H1 (cell line): Measurements from ENCODE around the gene BTN1A1. TPM values are rescaled to one million over a fixed set of nuclear protein-coding genes. Genes with fewer than 3 reads are reported as not detected.

Source experiments
- BACH1 ChIP-seq: IDR thresholded peaks from 2 replicates; pipeline ENCODE4 v1.6.1; 2012; ENCODE audit warnings: low read length, improper control_type of control experiment
- BCL11A ChIP-seq, 2 experiments: IDR thresholded peaks; one replicate each; pipeline ENCODE4 v1.6.1; 2011; ENCODE audit warnings: low read depth in 2 of 2, low read length in 2 of 2, mild to moderate bottlenecking in 2 of 2
- BRCA1 ChIP-seq: IDR thresholded peaks from 2 replicates; pipeline ENCODE4 v1.6.1; 2012; ENCODE audit warnings: low read depth, low read length, improper control_type of control experiment
- CBX5 ChIP-seq: fragments of 300-800, 300-1000 bp; sonication (generic); IDR thresholded peaks from 2 replicates; pipeline ENCODE4 v1.7.1; 2016; ENCODE audit warnings: antibody characterized with exemption, low read length, low read depth
- CBX8 ChIP-seq: fragments of 300-800, 300-1000 bp; sonication (generic); IDR thresholded peaks from 2 replicates; pipeline ENCODE4 v1.7.1; 2016; ENCODE audit warnings: low read depth, low read length, borderline replicate concordance
- CHD1 ChIP-seq: IDR thresholded peaks from 2 replicates; pipeline ENCODE4 v1.6.1; 2012; ENCODE audit warnings: low read depth, low read length, improper control_type of control experiment
- CTBP2 ChIP-seq: IDR thresholded peaks from 2 replicates; pipeline ENCODE4 v1.7.0; 2011; ENCODE audit warnings: borderline replicate concordance, mild to moderate bottlenecking, moderate library complexity, mixed read lengths, low read length; ENCODE audit not compliant: insufficient read depth, insufficient read length
- GABPA ChIP-seq: IDR thresholded peaks from 2 replicates; pipeline ENCODE4 v1.6.1; 2011; ENCODE audit warnings: mild to moderate bottlenecking, low read length, moderate library complexity, borderline replicate concordance; ENCODE audit not compliant: insufficient read depth
- GTF2F1 ChIP-seq: IDR thresholded peaks from 2 replicates; pipeline ENCODE4 v1.6.1; 2012; ENCODE audit warnings: low read depth, low read length, improper control_type of control experiment, borderline replicate concordance
- KDM1A ChIP-seq: fragments of 200-600, 300-600 bp; sonication (generic); IDR thresholded peaks from 2 replicates; pipeline ENCODE4 v1.7.1; 2016; ENCODE audit warnings: mild to moderate bottlenecking, low read length, borderline replicate concordance
- POLR2AphosphoS5 ChIP-seq: IDR thresholded peaks from 2 replicates; pipeline ENCODE4 v1.6.1; 2011; ENCODE audit warnings: low read depth, low read length
- RFX5 ChIP-seq: IDR thresholded peaks from 2 replicates; pipeline ENCODE4 v1.6.1; 2011; ENCODE audit warnings: low read depth, low read length, improper control_type of control experiment, borderline replicate concordance
- RXRA ChIP-seq: IDR thresholded peaks from 2 replicates; pipeline ENCODE4 v1.6.1; 2011; ENCODE audit warnings: low read depth, mild to moderate bottlenecking, low read length, moderate library complexity; ENCODE audit not compliant: insufficient read depth
- SAP30 ChIP-seq: fragments of 300-600 bp; sonication (generic); IDR thresholded peaks from 2 replicates; pipeline ENCODE4 v1.7.1; 2012; ENCODE audit warnings: low read length, moderate library complexity, mild to moderate bottlenecking, inconsistent platforms; ENCODE audit not compliant: insufficient read depth, insufficient replicate concordance
- SIRT6 ChIP-seq: IDR thresholded peaks from one replicate; pipeline ENCODE4 v1.7.1; 2012; ENCODE audit warnings: low read length, inconsistent platforms
- SP2 ChIP-seq: IDR thresholded peaks from 2 replicates; pipeline ENCODE4 v1.6.1; 2012; ENCODE audit warnings: mild to moderate bottlenecking, low read length, inconsistent platforms
- SRF ChIP-seq: IDR thresholded peaks from 2 replicates; pipeline ENCODE4 v1.6.1; 2011; ENCODE audit warnings: mild to moderate bottlenecking, low read depth, low read length, moderate library complexity
- TCF12 ChIP-seq: IDR thresholded peaks from 2 replicates; pipeline ENCODE4 v1.6.1; 2011; ENCODE audit warnings: low read depth, mild to moderate bottlenecking, low read length
- TEAD4 ChIP-seq: IDR thresholded peaks from 2 replicates; pipeline ENCODE4 v1.6.1; 2012; ENCODE audit warnings: low read depth, low read length, inconsistent platforms, mixed read lengths
- YY1 ChIP-seq: IDR thresholded peaks from 2 replicates; pipeline ENCODE4 v1.6.1; 2011; ENCODE audit warnings: low read depth, mild to moderate bottlenecking, low read length
- ZNF274 ChIP-seq: IDR thresholded peaks from 2 replicates; pipeline ENCODE4 v1.7.0; 2012; ENCODE audit warnings: low read length, borderline replicate concordance; ENCODE audit errors: extremely low read depth
- polyA plus RNA-seq, 7 experiments: library from polyadenylated mRNA; depleted of rRNA in 3 of 7; stranded (reverse) in 5 of 7; unstranded in 2 of 7; fragments of >200 nt in 5 of 7; fragments of 200-250 nt in 2 of 7; gene quantifications; 1 replicate in 5 of 7; 2 replicates in 1 of 7; 4 replicates in 1 of 7; pipeline versions ENCODE4 v1.2.1 to v1.2.3, GENCODE V29; 2011 to 2013; ENCODE audit warnings: missing spikeins in 2 of 7, mixed read lengths in 2 of 7
- total RNA-seq: library from RNA; stranded (reverse); fragmentation: NEBNext Ultra II Directional; extraction: Animal tissue kit (Norgen Biotek cat#: 25700); gene quantifications from 2 replicates; pipeline ENCODE4 v1.2.1, GENCODE V29; 2021
- TF ChIP-seq, protein P1 (sequence below): IDR thresholded peaks from 2 replicates; pipeline ENCODE4 v1.6.1; 2012; ENCODE audit warnings: low read length, inconsistent platforms
- TF ChIP-seq, protein P2 (sequence below): IDR thresholded peaks from 2 replicates; pipeline ENCODE4 v1.6.1; 2012; ENCODE audit warnings: inconsistent platforms

BTN1A1 gene
- total and polyA plus RNA-seq, 2 of the 8 experiments (the other 6 are each of a cell fraction or from before 2014, with no cell fraction given), result 0.28 to 0.35 TPM

DNA sequence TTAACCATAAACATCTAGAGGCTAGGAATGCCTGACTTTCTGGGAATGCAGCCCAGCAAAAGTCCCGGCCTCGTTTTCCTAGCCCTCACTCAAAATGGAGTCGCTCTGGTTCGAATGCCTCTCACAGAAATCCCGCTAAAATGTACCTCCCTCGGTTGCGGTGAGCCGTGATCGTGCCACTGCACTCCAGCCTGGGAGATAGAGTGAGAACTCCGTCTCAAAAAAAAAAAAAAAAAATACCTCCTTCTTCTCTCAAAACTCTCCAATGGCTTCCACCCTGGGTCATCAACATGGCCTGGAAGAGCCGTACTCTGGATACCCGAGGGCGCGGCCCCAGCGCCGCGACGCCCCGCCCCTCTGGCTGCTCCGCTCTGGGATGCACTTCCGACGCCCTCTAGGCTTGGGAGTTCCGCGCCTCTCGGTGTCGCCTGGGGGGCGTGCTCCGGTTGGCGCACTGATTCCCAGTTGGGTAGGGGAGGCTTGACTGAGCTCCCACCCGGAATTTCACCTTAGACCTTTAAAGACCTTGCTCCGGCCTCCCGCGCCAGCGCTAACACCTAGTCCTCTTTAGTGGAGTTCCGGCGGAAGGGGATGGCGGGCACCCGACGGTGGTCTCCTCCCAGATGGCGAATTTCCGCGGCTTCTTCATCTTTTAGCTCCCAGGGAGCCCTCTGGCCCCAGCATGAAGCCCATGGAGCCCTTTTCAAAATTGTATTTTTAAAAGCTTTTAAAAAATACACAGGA lies 50.3 kb downstream of the BTN1A1 start (continued):
- TF ChIP-seq GTF2F1, result no peak
- no peak for TF ChIP-seq CBX8
- TF ChIP-seq BRCA1, result no peak
- TF ChIP-seq SIRT6, result no peak
- TF ChIP-seq SRF, result no peak
- peak; percentile 31; the same call in 1 of the 2 replicates for TF ChIP-seq KDM1A
- no peak for TF ChIP-seq ZNF274
- TF ChIP-seq BACH1, result peak; percentile 31; the same call in 1 of the 2 replicates
- TF ChIP-seq SP2, result no peak
- TF ChIP-seq, protein P1, sequence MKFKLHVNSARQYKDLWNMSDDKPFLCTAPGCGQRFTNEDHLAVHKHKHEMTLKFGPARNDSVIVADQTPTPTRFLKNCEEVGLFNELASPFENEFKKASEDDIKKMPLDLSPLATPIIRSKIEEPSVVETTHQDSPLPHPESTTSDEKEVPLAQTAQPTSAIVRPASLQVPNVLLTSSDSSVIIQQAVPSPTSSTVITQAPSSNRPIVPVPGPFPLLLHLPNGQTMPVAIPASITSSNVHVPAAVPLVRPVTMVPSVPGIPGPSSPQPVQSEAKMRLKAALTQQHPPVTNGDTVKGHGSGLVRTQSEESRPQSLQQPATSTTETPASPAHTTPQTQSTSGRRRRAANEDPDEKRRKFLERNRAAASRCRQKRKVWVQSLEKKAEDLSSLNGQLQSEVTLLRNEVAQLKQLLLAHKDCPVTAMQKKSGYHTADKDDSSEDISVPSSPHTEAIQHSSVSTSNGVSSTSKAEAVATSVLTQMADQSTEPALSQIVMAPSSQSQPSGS, result no peak
- TF ChIP-seq RFX5, result no peak; the same call in 1 of the 2 replicates
- peak; percentile 89 for TF ChIP-seq YY1
- TF ChIP-seq, protein P2, sequence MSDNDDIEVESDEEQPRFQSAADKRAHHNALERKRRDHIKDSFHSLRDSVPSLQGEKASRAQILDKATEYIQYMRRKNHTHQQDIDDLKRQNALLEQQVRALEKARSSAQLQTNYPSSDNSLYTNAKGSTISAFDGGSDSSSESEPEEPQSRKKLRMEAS, result no peak
- TF ChIP-seq RXRA, result no peak
- TF ChIP-seq SAP30, result peak; percentile 47
- TF ChIP-seq CBX5, result no peak
- TF ChIP-seq TEAD4, result peak; percentile 19; the same call in 1 of the 2 replicates
- TF ChIP-seq CTBP2, result no peak
- TF ChIP-seq GABPA, result no peak
- TF ChIP-seq CHD1, result no peak
- no peak for TF ChIP-seq BCL11A (IDR thresholded peaks at IDR 0.05; ENCODE audit: low read depth in 2 of 2, low read length in 2 of 2)
- TF ChIP-seq POLR2AphosphoS5, result no peak; the same call in 1 of the 2 replicates
- no peak for TF ChIP-seq TCF12
